Fibroblast of the aortic adventitia (primary cell): ENCODE results near the gene SLC25A21. TPM values are rescaled to one million over a fixed set of nuclear protein-coding genes. Genes with fewer than 3 reads are reported as not detected.
"Not testable (repeated sequence)": the region's sequence is repeated elsewhere in the genome, so short reads cannot be mapped to it uniquely, and the experiment has no call there.

Experiments used
- DNase-seq: peaks from one replicate; pipeline ENCODE4 v3.0.0-alpha.2; 2010; ENCODE audit warnings: low read depth
- H3K4me3 ChIP-seq: 2 replicates; pipeline ENCODE4 v1.5.1; 2011; ENCODE audit warnings: low read depth, mild to moderate bottlenecking, control low read depth, low read length, moderate library complexity
- total RNA-seq: library from RNA; depleted of rRNA; stranded (reverse); fragments of >200 nt; gene quantifications from 2 replicates; pipeline ENCODE4 v1.2.3, GENCODE V29; 2012; ENCODE audit warnings: low replicate concordance
- TF ChIP-seq, protein P1 (sequence below): IDR thresholded peaks from 2 replicates; pipeline ENCODE4 v1.5.1; 2011; ENCODE audit warnings: mild to moderate bottlenecking, low read length, control low read depth, inconsistent platforms; ENCODE audit not compliant: insufficient read depth

SLC25A21 gene
- total RNA-seq, 1 donor: 1.2 TPM

DNA sequence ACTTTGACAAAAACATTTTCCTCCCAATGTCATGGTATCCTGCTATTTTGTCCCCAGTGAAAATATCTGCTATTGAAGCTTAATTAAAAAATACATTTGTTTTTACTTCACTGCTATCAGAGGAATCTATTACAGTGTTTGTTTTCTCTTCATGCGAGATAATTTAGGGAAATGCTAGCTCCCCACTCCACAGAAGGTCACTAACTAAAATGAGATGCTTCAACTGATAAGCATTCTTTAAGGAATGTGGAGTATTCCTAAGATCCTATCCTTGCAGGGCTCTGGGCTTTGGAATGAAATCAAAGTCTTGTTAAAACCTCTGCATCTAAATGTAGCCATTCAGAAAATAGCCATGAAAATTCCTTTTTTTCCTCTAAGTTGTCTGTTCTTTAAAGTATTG, 471.3 kb downstream of the SLC25A21 start:
- DNase-seq: no peak
- H3K4me3 ChIP-seq: no peak overlapping the region
- TF ChIP-seq, protein P1, sequence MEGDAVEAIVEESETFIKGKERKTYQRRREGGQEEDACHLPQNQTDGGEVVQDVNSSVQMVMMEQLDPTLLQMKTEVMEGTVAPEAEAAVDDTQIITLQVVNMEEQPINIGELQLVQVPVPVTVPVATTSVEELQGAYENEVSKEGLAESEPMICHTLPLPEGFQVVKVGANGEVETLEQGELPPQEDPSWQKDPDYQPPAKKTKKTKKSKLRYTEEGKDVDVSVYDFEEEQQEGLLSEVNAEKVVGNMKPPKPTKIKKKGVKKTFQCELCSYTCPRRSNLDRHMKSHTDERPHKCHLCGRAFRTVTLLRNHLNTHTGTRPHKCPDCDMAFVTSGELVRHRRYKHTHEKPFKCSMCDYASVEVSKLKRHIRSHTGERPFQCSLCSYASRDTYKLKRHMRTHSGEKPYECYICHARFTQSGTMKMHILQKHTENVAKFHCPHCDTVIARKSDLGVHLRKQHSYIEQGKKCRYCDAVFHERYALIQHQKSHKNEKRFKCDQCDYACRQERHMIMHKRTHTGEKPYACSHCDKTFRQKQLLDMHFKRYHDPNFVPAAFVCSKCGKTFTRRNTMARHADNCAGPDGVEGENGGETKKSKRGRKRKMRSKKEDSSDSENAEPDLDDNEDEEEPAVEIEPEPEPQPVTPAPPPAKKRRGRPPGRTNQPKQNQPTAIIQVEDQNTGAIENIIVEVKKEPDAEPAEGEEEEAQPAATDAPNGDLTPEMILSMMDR: no peak

DNA sequence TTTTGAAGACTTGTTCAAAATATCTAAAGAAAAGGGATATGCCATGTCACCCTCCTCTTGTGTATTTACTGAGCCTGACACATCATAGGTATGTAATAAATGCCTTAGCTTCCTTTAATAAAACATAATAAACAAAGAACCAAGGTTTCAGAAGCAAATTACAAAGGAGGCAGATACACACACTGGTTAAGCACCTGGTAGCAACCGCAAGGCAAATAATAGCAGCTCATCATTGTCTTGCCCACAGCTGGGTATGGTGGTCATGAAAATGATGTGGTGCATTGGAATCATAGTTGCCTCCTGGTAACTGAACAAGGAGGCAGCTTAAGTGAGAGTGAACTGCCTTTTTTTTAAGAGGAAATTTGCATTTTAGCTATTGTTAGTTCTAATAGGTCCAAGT, 471.8 kb downstream of the SLC25A21 start:
- no peak for DNase-seq
- no peak overlapping the region for H3K4me3 ChIP-seq
- TF ChIP-seq, protein P1: no peak

DNA sequence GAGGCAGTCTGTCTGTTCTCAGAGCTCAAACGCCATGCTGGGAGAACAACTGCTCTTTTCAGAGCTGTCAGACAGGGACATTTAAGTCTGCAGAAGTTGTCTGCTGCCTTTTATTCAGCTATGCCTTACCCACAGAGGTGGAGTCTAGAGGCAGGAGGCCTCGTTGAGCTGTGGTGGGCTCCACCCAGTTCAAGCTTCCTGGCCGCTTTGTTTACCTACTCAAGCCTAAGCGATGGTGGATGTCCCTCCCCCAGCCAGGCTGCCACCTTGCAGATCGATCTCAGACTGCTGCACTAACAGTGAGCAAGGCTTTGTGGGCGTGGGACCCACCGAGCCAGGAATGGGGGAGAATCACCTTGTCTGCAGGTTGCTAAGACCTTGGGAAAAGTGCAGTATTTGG, 473.0 kb downstream of the SLC25A21 start:
- not testable (repeated sequence) for DNase-seq, H3K4me3 ChIP-seq

DNA sequence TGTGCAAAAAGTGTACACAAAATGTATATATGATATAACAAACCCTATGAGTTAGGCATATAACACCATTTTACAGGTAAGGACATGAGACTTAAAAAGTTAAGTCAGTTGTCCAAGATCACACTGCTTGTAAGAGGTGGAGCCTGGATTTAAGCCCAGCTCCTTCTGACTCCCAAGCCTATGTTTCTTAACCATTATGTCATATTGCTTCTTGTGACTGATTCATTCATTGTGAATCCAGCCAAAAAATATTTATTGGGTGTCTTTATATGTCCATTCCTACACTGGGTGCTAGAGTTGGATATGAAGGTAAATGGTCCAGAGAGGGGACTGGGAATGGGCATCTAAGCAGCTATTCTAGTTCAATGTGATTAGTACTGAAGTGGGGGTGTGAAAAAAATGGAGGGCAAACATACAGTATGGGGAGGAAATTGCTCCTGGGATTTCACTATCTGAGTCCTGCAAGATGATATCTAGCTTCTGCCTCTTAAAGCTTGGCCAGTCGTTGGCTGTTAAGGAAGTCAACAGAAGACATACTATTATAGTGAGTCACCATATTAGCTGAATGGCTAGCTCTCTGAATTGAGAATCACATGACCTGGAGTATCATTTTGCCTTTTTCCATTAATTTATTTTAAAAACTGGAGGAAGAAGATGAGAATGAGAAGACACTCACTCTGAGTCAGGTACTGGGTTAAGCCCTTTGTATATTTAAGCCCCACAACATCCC, 481.9 kb downstream of the SLC25A21 start:
- no peak overlapping the region for H3K4me3 ChIP-seq

DNA sequence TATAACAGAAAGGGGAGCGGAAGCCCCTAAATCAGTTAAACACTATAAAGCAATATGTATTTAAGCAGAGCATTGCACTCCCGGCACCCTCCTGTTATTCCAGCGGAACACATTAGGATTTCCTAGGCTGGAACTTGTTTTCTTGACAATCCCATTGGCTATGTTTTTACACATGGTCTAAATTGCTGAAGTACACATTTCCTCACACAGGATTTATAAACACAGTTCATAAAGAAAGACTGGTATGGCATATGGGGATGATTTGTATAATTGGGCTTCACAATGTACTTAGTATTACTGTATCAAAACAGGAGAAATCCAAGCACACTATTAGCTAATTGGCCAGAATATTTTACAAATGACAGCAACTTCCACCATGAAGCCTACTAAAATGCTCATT, 487.5 kb downstream of the SLC25A21 start:
- no peak for DNase-seq
- no peak overlapping the region for H3K4me3 ChIP-seq
- TF ChIP-seq, protein P1: no peak

More for the DNA sequence above, 481.9 kb downstream of the SLC25A21 start:
- no peak for DNase-seq
- TF ChIP-seq, protein P1: no peak

DNA sequence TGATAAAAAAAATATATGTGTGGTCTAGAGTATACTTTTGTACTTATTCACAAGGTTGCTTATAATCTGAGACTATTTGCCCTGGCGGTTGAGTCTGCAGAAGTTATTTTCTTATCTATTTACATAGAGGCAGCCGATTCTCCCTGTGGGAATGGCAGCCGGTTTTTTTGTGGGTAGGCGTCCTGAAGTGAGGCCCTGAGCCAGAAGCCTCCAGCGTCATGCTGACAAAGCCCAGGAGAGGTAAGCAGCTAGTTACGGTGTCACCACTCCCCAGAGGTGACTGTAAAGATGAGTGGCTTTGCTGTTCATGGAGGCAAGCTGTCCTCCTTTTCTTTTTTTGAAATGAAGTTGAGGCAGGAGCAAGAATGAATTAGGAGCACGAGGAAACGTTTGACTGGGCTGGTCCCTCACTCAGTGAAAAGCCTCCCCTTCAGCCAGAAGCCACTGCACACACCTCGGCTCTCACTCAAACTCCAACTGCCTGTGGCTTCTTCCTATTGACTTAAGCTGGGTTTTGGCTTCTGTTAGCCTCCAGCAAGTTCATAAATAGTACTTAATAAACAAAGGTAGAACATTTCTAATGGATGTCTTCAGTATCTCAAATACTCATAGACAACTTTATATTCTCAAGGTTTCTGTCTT, 489.2 kb downstream of the SLC25A21 start:
- H3K4me3 ChIP-seq: no peak overlapping the region
- no peak for DNase-seq
- TF ChIP-seq, protein P1: no peak

DNA sequence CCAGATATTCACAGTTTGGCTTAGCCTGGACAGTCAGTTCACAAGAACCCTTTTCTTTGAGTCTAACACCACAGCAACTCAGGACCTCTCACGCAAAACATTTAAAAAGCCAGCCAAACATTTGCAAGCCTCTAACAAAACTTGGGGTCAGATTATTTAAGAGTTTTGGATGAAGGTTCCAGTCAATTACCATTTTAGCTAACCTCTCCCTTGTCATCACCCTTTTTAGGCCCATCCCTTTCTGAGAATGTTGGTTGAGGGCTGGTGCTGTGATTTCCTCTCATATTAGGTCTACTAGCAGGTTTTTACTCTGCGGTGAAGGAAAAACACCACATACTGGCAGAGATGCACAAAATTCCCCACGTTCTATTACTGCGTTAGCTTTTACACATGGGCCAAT, 490.1 kb downstream of the SLC25A21 start:
- TF ChIP-seq, protein P1: no peak
- no peak overlapping the region for H3K4me3 ChIP-seq
- no peak for DNase-seq
